GM06990 (cell line): ENCODE results near the gene NKX6-2.

ENCODE experiments used
- DNase-seq: peaks from one replicate; pipeline ENCODE4 v3.0.0-alpha.2; 2011; ENCODE audit not compliant: insufficient read length; ENCODE audit errors: extremely low read depth
- H3K27me3 ChIP-seq: replicated peaks from 2 replicates; pipeline ENCODE4 v1.6.0; 2011; ENCODE audit warnings: low read length; ENCODE audit not compliant: control insufficient read depth, insufficient read depth
- H3K36me3 ChIP-seq: 2 replicates; pipeline ENCODE4 v1.5.1; 2011; ENCODE audit warnings: low read length; ENCODE audit not compliant: control insufficient read depth, insufficient read depth
- H3K4me3 ChIP-seq: replicated peaks from 2 replicates; pipeline ENCODE4 v1.5.1; 2011; ENCODE audit warnings: low read depth, mild to moderate bottlenecking, control low read depth, low read length
- CTCF ChIP-seq: IDR thresholded peaks from 2 replicates; pipeline ENCODE4 v1.5.1; 2011; ENCODE audit warnings: low read length, control low read depth, mild to moderate bottlenecking, inconsistent platforms; ENCODE audit not compliant: insufficient read depth, poor library complexity, severe bottlenecking

The NKX6-2 gene

GRCh38 chr10:132820056-132820455 lies 34.1 kb upstream of the NKX6-2 start:
- DNase-seq = no peak
- no peak for TF ChIP-seq CTCF
- no peaks in the 10 kb centered on the region for H3K27me3 ChIP-seq
- H3K36me3 ChIP-seq = no peaks in the 10 kb centered on the region
- no peak overlapping the region for H3K4me3 ChIP-seq

GRCh38 chr10:132817701-132818211 lies 31.8 kb upstream of the NKX6-2 start:
- no peak for DNase-seq

GRCh38 chr10:132816718-132817117 lies 30.8 kb upstream of the NKX6-2 start:
- no peak for TF ChIP-seq CTCF
- Histone ChIP-seq H3K4me3 (no peak overlapping the region), H3K36me3 (no peaks in the 10 kb centered on the region), H3K27me3 (no peaks in the 10 kb centered on the region)
- DNase-seq = no peak

More at GRCh38 chr10:132817701-132818211, 31.8 kb upstream of the NKX6-2 start:
- H3K36me3 ChIP-seq = no peaks in the 10 kb centered on the region
- H3K4me3 ChIP-seq = no peak overlapping the region
- H3K27me3 ChIP-seq = no peaks in the 10 kb centered on the region
- no peak for TF ChIP-seq CTCF

- TF ChIP-seq CTCF = no peak
- Histone ChIP-seq H3K4me3 (no peak overlapping the region), H3K27me3 (no peaks in the 10 kb centered on the region), H3K36me3 (no peaks in the 10 kb centered on the region)
- DNase-seq = no peak
These were observed 29.4 kb upstream of the NKX6-2 start for GRCh38 chr10:132815168-132815857.

GRCh38 chr10:132814469-132814856 lies 28.5 kb upstream of the NKX6-2 start:
- H3K27me3 ChIP-seq = no peaks in the 10 kb centered on the region

More at GRCh38 chr10:132814469-132814856, 28.5 kb upstream of the NKX6-2 start:
- H3K4me3 ChIP-seq = no peak overlapping the region
- no peak for DNase-seq
- no peak for TF ChIP-seq CTCF
- H3K36me3 ChIP-seq = no peaks in the 10 kb centered on the region
